ENCODE data around the gene AGPAT3. TPM values are rescaled to one million over a fixed set of nuclear protein-coding genes. Genes with fewer than 3 reads are reported as not detected.

AGPAT3 gene
- total RNA-seq, 4 donors from 2014 or later, result 40.6 to 80.5 (median 65.3) TPM

DNA sequence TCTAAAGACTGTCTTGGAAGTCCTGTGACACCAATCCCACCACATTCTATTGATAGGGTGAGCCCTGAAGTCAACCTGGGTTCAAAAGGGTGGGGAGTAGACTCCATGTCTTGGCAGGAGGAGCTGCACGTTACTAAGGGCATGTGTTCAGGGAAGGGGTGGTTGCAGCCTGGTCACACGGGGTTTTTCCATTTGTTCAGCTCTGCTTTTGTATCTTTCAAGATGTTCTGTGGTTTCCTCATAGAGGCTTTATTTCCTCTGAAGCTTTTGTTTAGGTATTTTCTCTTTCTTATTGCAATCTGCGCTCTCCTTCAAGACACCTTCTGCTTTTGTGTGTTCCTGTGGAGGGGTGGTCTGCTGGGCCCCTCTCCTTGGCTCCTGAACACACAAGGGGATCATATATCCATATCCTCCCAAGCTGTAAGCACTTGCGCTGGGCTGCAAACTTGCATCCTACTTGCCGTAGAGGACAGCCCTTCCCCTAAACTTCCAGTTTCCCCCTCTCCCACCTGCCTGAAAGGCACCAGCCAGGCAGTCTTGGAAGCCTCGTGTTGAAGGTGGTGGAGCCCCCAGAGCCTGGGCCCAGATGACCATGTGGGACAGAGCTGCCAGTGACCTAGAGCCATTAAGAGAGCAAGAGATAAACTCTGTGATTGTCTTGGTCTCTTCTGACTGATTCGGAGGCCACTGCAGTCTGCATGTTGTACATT is 84.6 kb downstream of the AGPAT3 start:
- Histone ChIP-seq H3K4me3 (replicated peaks in 1 of 3) (no peak overlapping the region), H3K27ac (no peak overlapping the region), H3K36me3 (no peaks in the 10 kb centered on the region), H3K27me3 (no peaks in the 10 kb centered on the region), H3K9me3 (no peaks in the 10 kb centered on the region), H3K4me1 (peaks cover 2 to 13% of the 10 kb centered on the region in 2 donors)
- DNase-seq, result no peak
- WGBS, 2 donors, result 89 to 97% methylated on average over 7 of the region's 7 CpGs
- intact Hi-C loops (cut with DNase I), result no loop called here
- no peak for TF ChIP-seq POLR2A (IDR thresholded peaks at IDR 0.05)
- TF ChIP-seq, protein P1, sequence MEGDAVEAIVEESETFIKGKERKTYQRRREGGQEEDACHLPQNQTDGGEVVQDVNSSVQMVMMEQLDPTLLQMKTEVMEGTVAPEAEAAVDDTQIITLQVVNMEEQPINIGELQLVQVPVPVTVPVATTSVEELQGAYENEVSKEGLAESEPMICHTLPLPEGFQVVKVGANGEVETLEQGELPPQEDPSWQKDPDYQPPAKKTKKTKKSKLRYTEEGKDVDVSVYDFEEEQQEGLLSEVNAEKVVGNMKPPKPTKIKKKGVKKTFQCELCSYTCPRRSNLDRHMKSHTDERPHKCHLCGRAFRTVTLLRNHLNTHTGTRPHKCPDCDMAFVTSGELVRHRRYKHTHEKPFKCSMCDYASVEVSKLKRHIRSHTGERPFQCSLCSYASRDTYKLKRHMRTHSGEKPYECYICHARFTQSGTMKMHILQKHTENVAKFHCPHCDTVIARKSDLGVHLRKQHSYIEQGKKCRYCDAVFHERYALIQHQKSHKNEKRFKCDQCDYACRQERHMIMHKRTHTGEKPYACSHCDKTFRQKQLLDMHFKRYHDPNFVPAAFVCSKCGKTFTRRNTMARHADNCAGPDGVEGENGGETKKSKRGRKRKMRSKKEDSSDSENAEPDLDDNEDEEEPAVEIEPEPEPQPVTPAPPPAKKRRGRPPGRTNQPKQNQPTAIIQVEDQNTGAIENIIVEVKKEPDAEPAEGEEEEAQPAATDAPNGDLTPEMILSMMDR (IDR thresholded peaks at IDR 0.05), result no peak

GRCh38 chr21:43950481-43950880 is 85.5 kb downstream of the AGPAT3 start:
- Histone ChIP-seq H3K4me3 (replicated peaks in 1 of 3) (no peak overlapping the region), H3K36me3 (no peaks in the 10 kb centered on the region), H3K9me3 (no peaks in the 10 kb centered on the region), H3K27ac (no peak overlapping the region), H3K4me1 (peaks cover 0 to 10% of the 10 kb centered on the region in 2 donors), H3K27me3 (no peaks in the 10 kb centered on the region)
- DNase-seq, result no peak
- intact Hi-C loops (cut with DNase I), result no loop called here
- 96 to 97% methylated on average over 19 of the region's 19 CpGs for whole genome bisulfite sequencing, 2 donors
- TF ChIP-seq, protein P1 (IDR thresholded peaks at IDR 0.05), result no peak
- TF ChIP-seq POLR2A (IDR thresholded peaks at IDR 0.05), result no peak

DNA sequence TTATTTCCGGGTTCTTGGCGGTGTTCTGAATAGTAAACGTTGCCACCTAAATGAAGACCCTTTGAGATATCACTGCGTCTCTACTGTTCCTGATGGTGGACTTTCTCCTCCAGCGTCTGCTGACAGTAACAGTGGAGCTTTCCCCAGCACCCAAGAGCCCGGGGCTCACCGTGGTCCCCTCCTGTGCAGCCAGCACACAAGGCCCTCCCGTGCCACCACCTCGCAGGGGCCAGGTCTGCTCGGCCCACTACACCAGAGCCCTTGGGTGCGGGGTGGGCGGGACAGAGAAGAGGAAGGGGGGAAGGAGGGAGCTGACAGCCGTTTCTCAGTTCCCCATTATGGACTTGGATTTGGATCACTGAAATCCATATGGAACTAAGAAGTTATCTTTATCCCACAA is 85.9 kb downstream of the AGPAT3 start:
- TF ChIP-seq, protein P1 (IDR thresholded peaks at IDR 0.05), result no peak
- no peak for TF ChIP-seq POLR2A (IDR thresholded peaks at IDR 0.05)
- Histone ChIP-seq H3K27me3 (no peaks in the 10 kb centered on the region), H3K27ac (no peak overlapping the region), H3K4me3 (replicated peaks in 1 of 3) (no peak overlapping the region), H3K9me3 (no peaks in the 10 kb centered on the region), H3K4me1 (peaks cover 0 to 5% of the 10 kb centered on the region in 2 donors), H3K36me3 (no peaks in the 10 kb centered on the region)
- 88 to 92% methylated on average over 11 to 13 of the region's 13 CpGs for WGBS, 2 donors
- intact Hi-C loops (cut with DNase I), result no loop called here
- no peak for DNase-seq

DNA sequence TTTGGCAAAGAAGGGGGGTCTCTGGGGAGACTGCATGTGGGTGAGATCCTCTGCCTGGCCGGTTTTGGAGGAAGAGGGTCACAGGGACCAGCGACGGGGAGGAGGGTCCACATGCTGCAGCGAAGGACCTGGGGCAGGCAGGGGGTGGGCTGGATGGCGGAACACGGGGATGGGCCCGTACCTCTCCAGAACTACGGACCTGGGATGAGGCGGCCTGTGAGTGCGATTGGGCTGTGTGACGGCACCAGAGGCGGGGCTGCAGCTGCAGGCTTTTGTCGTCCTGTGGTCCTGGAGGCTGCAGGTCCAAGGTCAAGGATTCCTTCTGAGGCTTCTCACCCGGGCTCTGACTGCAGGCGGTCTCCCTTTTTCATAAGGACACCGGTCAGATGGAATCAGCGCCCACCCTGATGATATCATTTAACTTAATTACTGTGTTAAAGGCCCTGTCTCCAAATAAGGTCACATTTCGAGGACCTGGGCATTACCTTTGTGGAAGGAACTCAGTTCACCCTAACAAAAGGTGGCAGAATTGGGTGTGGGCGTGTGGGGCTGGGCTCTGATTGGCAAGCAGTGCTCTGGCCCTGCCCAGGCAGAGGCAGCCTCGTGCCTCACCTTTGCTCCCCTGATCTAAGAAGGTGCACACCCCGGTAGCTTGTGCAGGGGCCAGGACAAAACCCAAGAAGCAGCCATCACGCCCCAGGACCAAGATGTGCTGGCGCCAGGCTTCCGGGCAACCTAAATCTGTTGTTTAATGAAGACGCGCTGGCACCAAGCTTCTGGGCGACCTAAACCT is 87.1 kb downstream of the AGPAT3 start:
- no peaks in the 10 kb centered on the region for H3K36me3 ChIP-seq
- H3K4me1 ChIP-seq, result peaks cover 0 to 5% of the 10 kb centered on the region in 2 donors
- no peaks in the 10 kb centered on the region for H3K27me3 ChIP-seq
- H3K27ac ChIP-seq, result no peak overlapping the region
- DNase-seq, result no peak
- no peaks in the 10 kb centered on the region for H3K9me3 ChIP-seq
- 92 to 93% methylated on average over 26 to 27 of the region's 27 CpGs for WGBS, 2 donors
- intact Hi-C loops (cut with DNase I), result no loop called here
- H3K4me3 ChIP-seq (replicated peaks in 1 of 3), result no peak overlapping the region
- TF ChIP-seq, protein P1 (IDR thresholded peaks at IDR 0.05), result no peak
- no peak for TF ChIP-seq POLR2A (IDR thresholded peaks at IDR 0.05)

DNA sequence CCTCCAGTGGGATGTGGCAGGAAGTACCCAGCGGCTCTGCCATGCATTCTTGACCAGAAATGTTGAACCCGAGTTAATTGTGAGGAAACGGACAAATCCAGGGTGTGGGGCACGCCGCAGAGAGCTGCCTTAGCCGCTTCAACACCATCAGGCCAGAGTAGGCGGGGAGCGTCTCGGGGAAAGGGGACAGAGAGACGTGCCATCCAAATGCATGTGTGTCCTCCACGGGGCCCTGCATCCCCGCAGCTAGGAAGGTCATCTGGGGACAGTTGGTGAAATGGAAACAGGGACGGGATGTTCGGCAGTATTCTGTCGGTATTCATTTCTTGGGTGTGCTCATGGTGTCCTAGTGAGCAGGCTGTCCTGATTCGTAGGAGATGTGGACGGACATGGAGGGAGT is 88.0 kb downstream of the AGPAT3 start:
- H3K27ac ChIP-seq, result no peak overlapping the region
- H3K27me3 ChIP-seq, result no peaks in the 10 kb centered on the region
- no peak overlapping the region for H3K4me3 ChIP-seq (replicated peaks in 1 of 3)
- intact Hi-C loops (cut with DNase I), result no loop called here
- TF ChIP-seq, protein P1 (IDR thresholded peaks at IDR 0.05), result no peak
- no peak for TF ChIP-seq POLR2A (IDR thresholded peaks at IDR 0.05)
- no peaks in the 10 kb centered on the region for H3K9me3 ChIP-seq
- peaks cover 0 to 13% of the 10 kb centered on the region in 2 donors for H3K4me1 ChIP-seq
- H3K36me3 ChIP-seq, result no peaks in the 10 kb centered on the region
- WGBS, 2 donors, result 87 to 90% methylated on average over 16 to 17 of the region's 17 CpGs
- DNase-seq, result no peak
